Measurements from ENCODE around the gene PRF1. TPM values are rescaled to one million over a fixed set of nuclear protein-coding genes. Genes with fewer than 3 reads are reported as not detected.

The PRF1 gene
- total RNA-seq, 4 donors from 2014 or later, result 0.26 to 7.3 (median 6.5) TPM

DNA sequence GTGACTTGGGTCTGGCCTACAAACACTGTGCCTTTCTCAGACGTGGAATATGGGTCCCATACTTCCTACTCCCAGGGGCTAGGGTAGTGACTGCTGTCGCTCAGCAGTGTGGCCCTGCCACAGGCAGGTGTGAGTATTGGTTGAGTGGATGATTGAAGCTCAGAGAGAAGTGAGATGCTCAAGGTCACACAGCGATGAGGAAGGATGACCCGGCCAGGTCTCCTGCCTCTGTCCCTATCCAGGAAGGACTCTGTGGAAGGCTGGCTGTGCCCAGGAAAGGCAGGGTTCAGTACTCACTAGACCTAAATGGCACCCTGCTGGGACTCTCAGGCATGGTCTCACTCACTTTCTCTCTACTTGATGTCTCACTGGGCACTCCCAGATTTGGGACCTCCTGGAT lies 2.8 kb downstream of the PRF1 start:
- Histone ChIP-seq H3K27ac (no peak overlapping the region), H3K9me3 (no peaks in the 10 kb centered on the region), H3K4me3 (no peak overlapping the region), H3K27me3 (no peaks in the 10 kb centered on the region), H3K36me3 (no peaks in the 10 kb centered on the region), H3K4me1 (peaks cover 0 to 12% (median 0%) of the 10 kb centered on the region in 3 donors)
- no peak for TF ChIP-seq POLR2A (IDR thresholded peaks at IDR 0.05)
- TF ChIP-seq, protein P1, sequence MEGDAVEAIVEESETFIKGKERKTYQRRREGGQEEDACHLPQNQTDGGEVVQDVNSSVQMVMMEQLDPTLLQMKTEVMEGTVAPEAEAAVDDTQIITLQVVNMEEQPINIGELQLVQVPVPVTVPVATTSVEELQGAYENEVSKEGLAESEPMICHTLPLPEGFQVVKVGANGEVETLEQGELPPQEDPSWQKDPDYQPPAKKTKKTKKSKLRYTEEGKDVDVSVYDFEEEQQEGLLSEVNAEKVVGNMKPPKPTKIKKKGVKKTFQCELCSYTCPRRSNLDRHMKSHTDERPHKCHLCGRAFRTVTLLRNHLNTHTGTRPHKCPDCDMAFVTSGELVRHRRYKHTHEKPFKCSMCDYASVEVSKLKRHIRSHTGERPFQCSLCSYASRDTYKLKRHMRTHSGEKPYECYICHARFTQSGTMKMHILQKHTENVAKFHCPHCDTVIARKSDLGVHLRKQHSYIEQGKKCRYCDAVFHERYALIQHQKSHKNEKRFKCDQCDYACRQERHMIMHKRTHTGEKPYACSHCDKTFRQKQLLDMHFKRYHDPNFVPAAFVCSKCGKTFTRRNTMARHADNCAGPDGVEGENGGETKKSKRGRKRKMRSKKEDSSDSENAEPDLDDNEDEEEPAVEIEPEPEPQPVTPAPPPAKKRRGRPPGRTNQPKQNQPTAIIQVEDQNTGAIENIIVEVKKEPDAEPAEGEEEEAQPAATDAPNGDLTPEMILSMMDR (IDR thresholded peaks at IDR 0.05), result no peak
- intact Hi-C loops (cut with DNase I), result no loop called here
- WGBS, 2 donors, result 55 to 94% methylated on average over 2 of the region's 4 CpGs
- DNase-seq, result no peak

DNA sequence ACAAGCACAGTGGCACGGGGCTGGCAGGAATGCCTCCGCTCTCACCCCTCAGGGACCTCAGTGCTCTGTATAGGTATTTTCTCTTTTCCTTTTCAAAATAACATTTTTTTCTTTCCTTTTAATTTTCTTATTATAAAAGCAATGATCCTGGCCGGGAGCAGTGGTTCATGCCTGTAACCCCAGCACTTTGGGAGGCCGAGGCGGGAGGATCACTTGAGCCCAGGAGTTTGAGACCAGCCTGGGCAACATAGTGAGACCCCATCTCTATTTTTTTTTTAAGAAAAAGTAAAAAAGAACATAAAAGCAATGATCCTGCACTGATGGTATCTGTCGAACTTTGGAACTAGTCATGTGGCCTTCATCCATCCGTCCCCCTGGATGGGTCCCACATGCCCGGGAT lies 3.2 kb downstream of the PRF1 start:
- no peak for DNase-seq
- no peak overlapping the region for H3K4me3 ChIP-seq
- TF ChIP-seq, protein P1 (IDR thresholded peaks at IDR 0.05), result no peak
- TF ChIP-seq POLR2A (IDR thresholded peaks at IDR 0.05), result no peak
- WGBS, 2 donors, result 89 to 93% methylated on average over 7 of the region's 8 CpGs
- peaks cover 0 to 12% (median 0%) of the 10 kb centered on the region in 3 donors for H3K4me1 ChIP-seq
- H3K27me3 ChIP-seq, result no peaks in the 10 kb centered on the region
- no peaks in the 10 kb centered on the region for H3K9me3 ChIP-seq
- H3K36me3 ChIP-seq, result no peaks in the 10 kb centered on the region
- H3K27ac ChIP-seq, result no peak overlapping the region
- intact Hi-C loops (cut with DNase I), result no loop called here

DNA sequence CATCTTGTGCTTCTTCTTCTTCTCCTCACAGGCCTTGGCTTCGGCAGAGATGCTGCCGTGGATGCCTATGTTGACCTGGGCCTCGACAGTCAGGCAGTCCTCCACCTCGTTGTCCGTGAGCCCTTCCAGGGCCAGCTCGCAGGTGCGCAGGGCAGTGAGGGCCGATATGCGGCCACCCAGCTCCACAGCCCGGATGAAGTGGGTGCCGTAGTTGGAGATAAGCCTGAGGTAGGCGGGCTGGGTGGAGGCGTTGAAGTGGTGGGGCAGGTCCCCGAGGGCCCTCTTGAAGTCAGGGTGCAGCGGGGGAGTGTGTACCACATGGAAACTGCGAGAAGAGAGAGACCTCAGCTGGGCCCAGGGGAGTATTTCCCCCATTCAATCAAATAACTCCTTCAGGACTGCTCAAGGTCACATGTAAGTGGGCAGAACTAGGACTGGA lies 3.7 kb downstream of the PRF1 start:
- no peaks in the 10 kb centered on the region for H3K9me3 ChIP-seq
- no peaks in the 10 kb centered on the region for H3K36me3 ChIP-seq
- WGBS, 2 donors, result 40 to 73% methylated on average over 2 of the region's 16 CpGs
- H3K4me1 ChIP-seq, result peaks cover 0 to 12% (median 0%) of the 10 kb centered on the region in 3 donors
- H3K27ac ChIP-seq, result no peak overlapping the region
- no peak overlapping the region for H3K4me3 ChIP-seq
- no peaks in the 10 kb centered on the region for H3K27me3 ChIP-seq
- intact Hi-C loops (cut with DNase I), result no loop called here
- no peak for TF ChIP-seq POLR2A (IDR thresholded peaks at IDR 0.05)
- TF ChIP-seq, protein P1 (IDR thresholded peaks at IDR 0.05), result no peak
- DNase-seq, result no peak

DNA sequence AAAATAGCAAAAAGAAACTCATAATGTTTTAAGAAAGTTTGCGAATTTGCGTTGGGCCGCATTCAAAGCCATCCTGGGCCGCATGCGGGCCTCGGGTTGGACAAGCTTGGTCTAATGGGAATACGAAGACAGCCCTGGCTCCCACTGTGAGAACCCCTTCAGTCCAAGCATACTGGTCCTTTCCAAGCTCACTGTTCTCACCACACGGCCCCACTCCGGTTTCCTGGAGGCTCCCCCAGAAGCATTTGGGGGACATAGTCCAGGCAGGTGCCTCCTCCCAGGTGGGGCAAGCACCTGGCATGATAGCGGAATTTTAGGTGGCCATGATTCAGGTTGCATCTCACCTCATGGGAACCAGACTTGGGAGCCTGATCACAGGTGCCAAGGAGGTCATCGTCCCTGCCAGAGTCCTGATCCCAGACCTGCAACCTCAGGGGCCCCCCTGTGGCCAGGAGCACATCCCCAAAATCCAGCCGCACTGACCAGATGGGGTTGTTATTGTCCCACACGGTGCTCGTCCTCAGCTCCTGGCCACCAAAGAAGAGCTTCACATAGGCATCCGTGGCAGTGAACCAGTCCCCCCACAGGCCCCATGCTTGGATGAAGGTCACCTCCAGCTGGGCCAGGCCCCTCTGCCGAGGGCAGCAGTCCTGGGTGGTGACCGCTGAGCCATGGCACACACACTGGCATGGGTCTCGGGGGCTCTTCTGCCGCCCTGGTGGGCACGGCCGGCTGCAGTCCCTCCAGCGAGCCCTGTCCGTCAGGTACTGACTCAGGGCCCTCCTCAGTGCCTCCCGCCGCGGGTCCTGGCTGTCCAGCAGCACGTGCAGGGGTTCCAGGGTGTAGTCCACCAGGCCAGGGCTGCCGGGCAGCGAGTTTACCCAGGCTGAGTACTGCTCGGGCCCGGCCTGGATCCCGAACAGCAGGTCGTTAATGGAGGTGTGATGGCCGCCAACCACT lies 4.4 kb downstream of the PRF1 start:
- Histone ChIP-seq H3K27ac (no peak overlapping the region), H3K36me3 (no peaks in the 10 kb centered on the region), H3K27me3 (no peaks in the 10 kb centered on the region), H3K9me3 (no peaks in the 10 kb centered on the region), H3K4me1 (peaks cover 0 to 12% (median 0%) of the 10 kb centered on the region in 3 donors), H3K4me3 (no peak overlapping the region)
- no peak for DNase-seq
- intact Hi-C loops (cut with DNase I), result no loop called here
- TF ChIP-seq, protein P1 (IDR thresholded peaks at IDR 0.05), result no peak
- TF ChIP-seq POLR2A (IDR thresholded peaks at IDR 0.05), result no peak
- 81 to 93% methylated on average over 9 to 18 of the region's 34 CpGs for WGBS, 2 donors

Measured in esophagus squamous epithelium (tissue), 5 donors.